HEK293 (cell line): ENCODE data around the gene NSG1.

Experiments used
- CTCF ChIA-PET: fragments of 350-600 bp; formaldehyde crosslinking; extraction: SDS; loops from one replicate; lab custom pipeline; 2021; ENCODE audit warnings: antibody characterized with exemption; lab: Yijun Ruan, JAX
- POLR2A ChIA-PET: fragments of 300-600 bp; formaldehyde crosslinking; extraction: SDS; loops from one replicate; lab custom pipeline; 2020; ENCODE audit warnings: antibody characterized with exemption, inconsistent platforms; lab: Yijun Ruan, JAX
- H3K27ac ChIP-seq: fragments of 200-500 bp; sonication (Bioruptor generic); 2 replicates; pipeline ENCODE4 v1.5.1; 2014; ENCODE audit warnings: low read depth, low read length, control low read depth, inconsistent platforms; ENCODE audit errors: extremely low read depth
- H3K36me3 ChIP-seq, 2 experiments: fragments of 200-500 bp in 1 of 2; sonication (Bioruptor generic) in 1 of 2; 1 replicate in 1 of 2; 2 replicates in 1 of 2; pipeline ENCODE4 v1.5.1; 2014 to 2017; ENCODE audit warnings: inconsistent platforms in 2 of 2, low read length in 2 of 2; ENCODE audit not compliant: control insufficient read depth in 2 of 2, insufficient read depth in 1 of 2
- H3K4me1 ChIP-seq: fragments of 200-500 bp; sonication (Bioruptor generic); 2 replicates; pipeline ENCODE4 v1.5.1; 2014; ENCODE audit warnings: mild to moderate bottlenecking, low read length, inconsistent platforms; ENCODE audit not compliant: control insufficient read depth, insufficient read depth
- H3K4me3 ChIP-seq: 2 replicates; pipeline ENCODE4 v1.5.1; 2011; ENCODE audit warnings: low read depth, mild to moderate bottlenecking, control low read depth, low read length, moderate library complexity
- H3K9me3 ChIP-seq: fragments of 200-500 bp; sonication (Bioruptor generic); 2 replicates; pipeline ENCODE4 v1.5.1; 2014; ENCODE audit warnings: low read depth, low read length, inconsistent platforms; ENCODE audit not compliant: control insufficient read depth, insufficient read depth
- ATF2 ChIP-seq: fragments of 450-650 bp; formaldehyde crosslinking; IDR thresholded peaks from 2 replicates; pipeline ENCODE4 v1.5.1; 2016; ENCODE audit warnings: missing biosample characterization, missing genetic modification characterization, low read depth
- CTCF ChIP-seq: fragments of 450-650 bp; formaldehyde crosslinking; IDR thresholded peaks from 2 replicates; pipeline ENCODE4 v1.5.1; 2016; ENCODE audit warnings: missing biosample characterization, missing genetic modification characterization
- ZBTB1 ChIP-seq: fragments of 450-650 bp; formaldehyde crosslinking; IDR thresholded peaks from 2 replicates; pipeline ENCODE4 v1.5.1; 2016; ENCODE audit warnings: missing biosample characterization, missing genetic modification characterization
- ZBTB49 ChIP-seq: fragments of 450-650 bp; formaldehyde crosslinking; IDR thresholded peaks from 2 replicates; pipeline ENCODE4 v1.5.1; 2016; ENCODE audit warnings: missing biosample characterization, missing genetic modification characterization, low read depth
- ZFHX2 ChIP-seq: fragments of 450-650 bp; formaldehyde crosslinking; conservative IDR thresholded peaks from 2 replicates; pipeline ENCODE4 v1.5.1; 2016; ENCODE audit warnings: missing biosample characterization, missing genetic modification characterization
- ZNF132 ChIP-seq: fragments of 450-650 bp; formaldehyde crosslinking; IDR thresholded peaks from 2 replicates; pipeline ENCODE4 v1.5.1; 2017; ENCODE audit warnings: missing biosample characterization, missing genetic modification characterization, borderline replicate concordance
- ZNF169 ChIP-seq: fragments of 450-650 bp; formaldehyde crosslinking; IDR thresholded peaks from 2 replicates; pipeline ENCODE4 v1.5.1; 2016; ENCODE audit warnings: missing biosample characterization, missing genetic modification characterization
- ZNF23 ChIP-seq: fragments of 450-650 bp; formaldehyde crosslinking; IDR thresholded peaks from 2 replicates; pipeline ENCODE4 v1.5.1; 2016; ENCODE audit warnings: missing biosample characterization, missing genetic modification characterization, borderline replicate concordance
- ZNF341 ChIP-seq: fragments of 450-650 bp; formaldehyde crosslinking; IDR thresholded peaks from 2 replicates; pipeline ENCODE4; 2016; ENCODE audit warnings: low read depth, missing biosample characterization, missing genetic modification characterization
- ZNF426 ChIP-seq: fragments of 450-650 bp; formaldehyde crosslinking; IDR thresholded peaks from 2 replicates; pipeline ENCODE4 v1.5.1; 2017; ENCODE audit warnings: missing biosample characterization, missing genetic modification characterization, mild to moderate bottlenecking, inconsistent platforms, moderate library complexity
- ZNF514 ChIP-seq: fragments of 450-650 bp; formaldehyde crosslinking; IDR thresholded peaks from 2 replicates; pipeline ENCODE4 v1.5.1; 2016; ENCODE audit warnings: missing biosample characterization, missing genetic modification characterization
- ZNF571 ChIP-seq: fragments of 450-650 bp; formaldehyde crosslinking; IDR thresholded peaks from 2 replicates; pipeline ENCODE4 v1.5.0; 2017; ENCODE audit warnings: missing biosample characterization, missing genetic modification characterization
- ZNF596 ChIP-seq: fragments of 450-650 bp; IDR thresholded peaks from 2 replicates; pipeline ENCODE4 v1.5.0; 2018; ENCODE audit warnings: missing biosample characterization, mild to moderate bottlenecking, missing genetic modification characterization, moderate library complexity
- ZNF600 ChIP-seq: fragments of 450-650 bp; formaldehyde crosslinking; IDR thresholded peaks from 2 replicates; pipeline ENCODE4 v1.5.1; 2016; ENCODE audit warnings: missing biosample characterization, missing genetic modification characterization
- ZNF639 ChIP-seq: fragments of 450-650 bp; formaldehyde crosslinking; IDR thresholded peaks from 2 replicates; pipeline ENCODE4 v1.5.1; 2016; ENCODE audit warnings: missing biosample characterization, missing genetic modification characterization
- ZNF645 ChIP-seq: fragments of 450-650 bp; formaldehyde crosslinking; IDR thresholded peaks from 2 replicates; pipeline ENCODE4; 2016; ENCODE audit warnings: missing biosample characterization, missing genetic modification characterization
- ZNF658 ChIP-seq: fragments of 450-650 bp; formaldehyde crosslinking; IDR thresholded peaks from 2 replicates; pipeline ENCODE4; 2016; ENCODE audit warnings: missing biosample characterization, missing genetic modification characterization
- ZNF670 ChIP-seq: fragments of 450-650 bp; formaldehyde crosslinking; IDR thresholded peaks from 2 replicates; pipeline ENCODE4 v1.5.1; 2016; ENCODE audit warnings: missing biosample characterization, missing genetic modification characterization, low read depth
- ZNF677 ChIP-seq: fragments of 450-650 bp; IDR thresholded peaks from 2 replicates; pipeline ENCODE4 v1.5.0; 2018; ENCODE audit warnings: missing biosample characterization, mild to moderate bottlenecking, missing genetic modification characterization, moderate library complexity
- ZNF776 ChIP-seq: fragments of 450-650 bp; formaldehyde crosslinking; IDR thresholded peaks from 2 replicates; pipeline ENCODE4 v1.5.0; 2017; ENCODE audit warnings: missing biosample characterization, missing genetic modification characterization, borderline replicate concordance
- ZNF792 ChIP-seq: fragments of 450-650 bp; formaldehyde crosslinking; IDR thresholded peaks from 2 replicates; pipeline ENCODE4 v1.5.1; 2016; ENCODE audit warnings: missing biosample characterization, missing genetic modification characterization
- ZNF837 ChIP-seq: fragments of 450-650 bp; formaldehyde crosslinking; IDR thresholded peaks from 2 replicates; pipeline ENCODE4 v1.5.1; 2016; ENCODE audit warnings: missing biosample characterization, missing genetic modification characterization

The NSG1 gene

GRCh38 chr4:4364061-4364460 is 22.8 kb upstream of the NSG1 start (continued):
- TF ChIP-seq ZNF639 (no peak), ZBTB1 (tag by site-specific recombination) (no peak)

- ChIA-PET CTCF (no interaction called here), POLR2A (no interaction called here)
- Histone ChIP-seq H3K4me3 (no peak overlapping the region), H3K4me1 (no peaks in the 10 kb centered on the region)
- TF ChIP-seq ZNF670 (no peak), ZNF341 (no peak), ZNF426 (no peak), CTCF (no peak), ZNF658 (no peak), ZNF600 (tag by site-specific recombination) (no peak), ZNF571 (no peak), ZBTB49 (no peak), ZNF645 (tag by site-specific recombination) (no peak), ZNF169 (tag by site-specific recombination) (no peak), ZNF837 (no peak), ZNF776 (tag by site-specific recombination) (no peak)
- TF ChIP-seq, all 188 proteins: peak for 0
- no peak overlapping the region for H3K27ac ChIP-seq
- H3K9me3 ChIP-seq = no peaks in the 10 kb centered on the region
- H3K36me3 ChIP-seq = no peaks in the 10 kb centered on the region
Observed at GRCh38 chr4:4364486-4365208, 22.3 kb upstream of the NSG1 start.

GRCh38 chr4:4368809-4369580 is 17.9 kb upstream of the NSG1 start:
- no peaks in the 10 kb centered on the region for H3K4me1 ChIP-seq
- CTCF ChIA-PET = interaction anchor here (0.7 to 0.9 kb wide), 2 partner anchors 61 to 426 kb away, joined by 3 read pairs; no protein-coding TSS in a partner anchor
- TF ChIP-seq ZNF23 (tag by site-specific recombination) (no peak), ZNF426 (no peak), ZNF596 (tag by site-specific recombination) (no peak), ZFHX2 (tag by site-specific recombination) (no peak), ZNF792 (tag by site-specific recombination) (no peak), ATF2 (no peak), ZNF132 (tag by site-specific recombination) (no peak), ZNF677 (tag by site-specific recombination) (no peak), ZBTB49 (no peak), ZNF514 (tag by site-specific recombination) (no peak)

More at GRCh38 chr4:4368809-4369580, 17.9 kb upstream of the NSG1 start:
- Histone ChIP-seq H3K4me3 (no peak overlapping the region), H3K9me3 (no peaks in the 10 kb centered on the region), H3K27ac (no peak overlapping the region), H3K36me3 (no peaks in the 10 kb centered on the region)
- POLR2A ChIA-PET = no interaction called here
